SU-DHL-6 (cell line): ENCODE data around the gene MC5R.

Experiments used
- H2AFZ ChIP-seq: fragments of 200-600 bp; sonication (generic); 2 replicates; pipeline ENCODE4 v1.6.1; 2014; ENCODE audit warnings: low read depth, mild to moderate bottlenecking, moderate library complexity, mixed read lengths, antibody characterized with exemption, low read length; ENCODE audit not compliant: severe bottlenecking
- H3F3A ChIP-seq: fragments of 200-600 bp; shearing (Covaris generic); 2 replicates; pipeline ENCODE4 v1.6.0; 2016; ENCODE audit warnings: antibody characterized with exemption, mild to moderate bottlenecking; ENCODE audit not compliant: insufficient read depth
- H3K27ac ChIP-seq: fragments of 200-600 bp; sonication (generic); 2 replicates; pipeline ENCODE4 v1.5.1; 2016; ENCODE audit warnings: low read depth, mild to moderate bottlenecking, low read length, moderate library complexity, mixed read lengths
- H3K27me3 ChIP-seq: fragments of 200-600 bp; sonication (generic), shearing (Covaris generic); 2 replicates; pipeline ENCODE4 v1.6.0; 2014; ENCODE audit warnings: mild to moderate bottlenecking, low read length
- H3K36me3 ChIP-seq: fragments of 200-600 bp; sonication (generic); 2 replicates; pipeline ENCODE4 v1.6.1; 2014; ENCODE audit warnings: mild to moderate bottlenecking, low read length, mixed read lengths
- H3K4me2 ChIP-seq: fragments of 300-600, 200-600 bp; shearing (Covaris generic), sonication (generic); 2 replicates; pipeline ENCODE4 v1.6.0; 2014; ENCODE audit warnings: low read length, low read depth, mild to moderate bottlenecking; ENCODE audit not compliant: poor library complexity, severe bottlenecking
- H3K4me3 ChIP-seq: fragments of 200-600 bp; sonication (generic); 2 replicates; pipeline ENCODE4 v1.5.1; 2014; ENCODE audit warnings: antibody characterized with exemption, low read length, mild to moderate bottlenecking, mixed read lengths; ENCODE audit not compliant: insufficient read depth, poor library complexity, severe bottlenecking
- H3K79me2 ChIP-seq: fragments of 200-600 bp; sonication (generic); 2 replicates; pipeline ENCODE4 v1.6.1; 2014; ENCODE audit warnings: mild to moderate bottlenecking, low read length, moderate library complexity; ENCODE audit not compliant: insufficient read depth
- H3K9ac ChIP-seq: fragments of 200-600 bp; sonication (generic); 2 replicates; pipeline ENCODE4 v1.7.0; 2014; ENCODE audit warnings: mild to moderate bottlenecking, low read length
- H3K9me2 ChIP-seq: fragments of 200-600 bp; sonication (generic); replicated peaks from 2 replicates; pipeline ENCODE4 v1.6.1; 2014; ENCODE audit warnings: low read length; ENCODE audit not compliant: insufficient read depth
- H3K9me3 ChIP-seq: fragments of 200-600 bp; sonication (generic); 2 replicates; pipeline ENCODE4 v1.6.1; 2014; ENCODE audit warnings: low read length, mixed read lengths; ENCODE audit not compliant: insufficient read depth
- H4K20me1 ChIP-seq: fragments of 200-600 bp; sonication (generic); 2 replicates; pipeline ENCODE4 v1.6.1; 2014; ENCODE audit warnings: low read depth, mild to moderate bottlenecking, antibody characterized with exemption, low read length, moderate library complexity, mixed read lengths
- EZH2phosphoT487 ChIP-seq: fragments of 200-600 bp; sonication (generic), shearing (Covaris generic); conservative IDR thresholded peaks from 2 replicates; pipeline ENCODE4 v1.6.1; 2018; ENCODE audit warnings: mild to moderate bottlenecking, antibody characterized with exemption, low read length, moderate library complexity, mixed read lengths
- TF ChIP-seq, protein P1 (sequence below): fragments of 200-600 bp; sonication (generic); IDR thresholded peaks from one replicate; pipeline ENCODE4 v1.5.1; 2017; ENCODE audit warnings: antibody characterized with exemption, mild to moderate bottlenecking, low read length, moderate library complexity; ENCODE audit not compliant: insufficient read depth, poor library complexity, severe bottlenecking

The MC5R gene

DNA sequence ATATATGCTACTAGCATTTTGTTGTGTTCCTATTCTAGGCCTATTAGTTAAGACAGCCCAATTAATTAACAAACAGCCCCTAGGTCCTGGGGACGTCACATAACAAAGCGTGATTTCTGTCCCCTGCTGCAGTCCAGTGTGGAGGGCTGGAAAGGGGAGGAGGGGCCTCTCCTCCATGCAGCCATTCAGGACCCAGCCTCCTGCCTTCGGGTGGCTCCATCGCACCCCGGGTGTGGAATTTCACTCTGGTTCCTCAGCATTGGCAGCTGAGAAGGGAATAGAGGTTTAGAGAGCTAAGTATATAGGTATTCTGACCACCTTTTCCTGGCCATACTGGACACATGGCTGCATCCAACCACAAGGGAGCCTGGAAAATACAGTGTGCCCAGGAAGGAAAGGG lies 49.0 kb downstream of the MC5R start:
- no peak overlapping the region for H3K9ac ChIP-seq
- no peak overlapping the region for H3K4me2 ChIP-seq
- no peak overlapping the region for H3K4me3 ChIP-seq
- no peaks in the 10 kb centered on the region for H3K9me3 ChIP-seq
- no peaks in the 10 kb centered on the region for H3K36me3 ChIP-seq
- H3K27me3 ChIP-seq: no peaks in the 10 kb centered on the region
- H4K20me1 ChIP-seq: no peaks in the 10 kb centered on the region
- TF ChIP-seq EZH2phosphoT487: no peak
- TF ChIP-seq, protein P1, sequence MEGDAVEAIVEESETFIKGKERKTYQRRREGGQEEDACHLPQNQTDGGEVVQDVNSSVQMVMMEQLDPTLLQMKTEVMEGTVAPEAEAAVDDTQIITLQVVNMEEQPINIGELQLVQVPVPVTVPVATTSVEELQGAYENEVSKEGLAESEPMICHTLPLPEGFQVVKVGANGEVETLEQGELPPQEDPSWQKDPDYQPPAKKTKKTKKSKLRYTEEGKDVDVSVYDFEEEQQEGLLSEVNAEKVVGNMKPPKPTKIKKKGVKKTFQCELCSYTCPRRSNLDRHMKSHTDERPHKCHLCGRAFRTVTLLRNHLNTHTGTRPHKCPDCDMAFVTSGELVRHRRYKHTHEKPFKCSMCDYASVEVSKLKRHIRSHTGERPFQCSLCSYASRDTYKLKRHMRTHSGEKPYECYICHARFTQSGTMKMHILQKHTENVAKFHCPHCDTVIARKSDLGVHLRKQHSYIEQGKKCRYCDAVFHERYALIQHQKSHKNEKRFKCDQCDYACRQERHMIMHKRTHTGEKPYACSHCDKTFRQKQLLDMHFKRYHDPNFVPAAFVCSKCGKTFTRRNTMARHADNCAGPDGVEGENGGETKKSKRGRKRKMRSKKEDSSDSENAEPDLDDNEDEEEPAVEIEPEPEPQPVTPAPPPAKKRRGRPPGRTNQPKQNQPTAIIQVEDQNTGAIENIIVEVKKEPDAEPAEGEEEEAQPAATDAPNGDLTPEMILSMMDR: no peak
- no peak overlapping the region for H2AFZ ChIP-seq
- no peak overlapping the region for H3K27ac ChIP-seq
- no peaks in the 10 kb centered on the region for H3K79me2 ChIP-seq
- H3K9me2 ChIP-seq: no peaks in the 10 kb centered on the region
- H3F3A ChIP-seq: no peaks in the 10 kb centered on the region

DNA sequence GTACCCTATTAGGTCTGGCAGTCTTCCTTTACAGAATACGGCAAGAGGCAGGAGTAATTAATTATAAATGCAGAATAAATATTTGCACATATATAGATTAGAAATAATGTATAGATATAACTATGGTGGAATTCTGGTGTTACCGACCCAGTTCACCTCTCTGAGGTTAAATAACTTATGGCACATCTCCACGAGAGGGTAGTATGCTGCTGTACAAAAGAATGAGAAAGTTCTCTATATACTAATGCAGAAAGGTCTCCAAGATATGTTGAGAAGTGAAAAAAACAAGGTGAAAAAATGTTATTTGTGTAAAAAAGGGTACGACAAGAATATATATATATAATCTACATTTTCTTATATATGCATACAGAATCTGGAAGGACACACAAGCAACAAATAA lies 50.6 kb downstream of the MC5R start:
- Histone ChIP-seq H3K79me2 (no peaks in the 10 kb centered on the region), H3K4me2 (no peak overlapping the region), H3K9me3 (no peaks in the 10 kb centered on the region), H2AFZ (no peak overlapping the region), H3K27me3 (no peaks in the 10 kb centered on the region), H3K36me3 (no peaks in the 10 kb centered on the region), H3K9me2 (no peaks in the 10 kb centered on the region), H3K27ac (no peak overlapping the region), H4K20me1 (no peaks in the 10 kb centered on the region), H3K9ac (no peak overlapping the region), H3F3A (no peaks in the 10 kb centered on the region), H3K4me3 (no peak overlapping the region)
- TF ChIP-seq, protein P1: no peak
- TF ChIP-seq EZH2phosphoT487: no peak
